Bronchial epithelial cell (primary cell): Measurements from ENCODE around the gene CMIP. TPM values are rescaled to one million over a fixed set of nuclear protein-coding genes. Genes with fewer than 3 reads are reported as not detected.
"Not testable (repeated sequence)": the region's sequence is repeated elsewhere in the genome, so short reads cannot be mapped to it uniquely, and the experiment has no call there.

ENCODE experiments used
- DNase-seq: peaks from one replicate; pipeline ENCODE4 v3.0.0-alpha.2; 2010; ENCODE audit warnings: low read depth
- FAIRE-seq: peaks from 2 replicates; lab custom pipeline; 2011; peaks lifted over from hg19 to GRCh38; lab: Jason Lieb, UNC
- H3K27me3 ChIP-seq: 2 replicates; pipeline ENCODE4 v1.5.1; 2011; ENCODE audit warnings: low read length; ENCODE audit not compliant: control insufficient read depth, insufficient read depth
- H3K36me3 ChIP-seq: 2 replicates; pipeline ENCODE4 v1.5.1; 2011; ENCODE audit warnings: low read length; ENCODE audit not compliant: control insufficient read depth, insufficient read depth
- H3K4me3 ChIP-seq: 2 replicates; pipeline ENCODE4 v1.5.1; 2011; ENCODE audit warnings: mild to moderate bottlenecking, low read depth, low read length, control low read depth
- CTCF ChIP-seq: IDR thresholded peaks from 2 replicates; pipeline ENCODE4 v1.5.1; 2011; ENCODE audit warnings: mild to moderate bottlenecking, moderate library complexity, low read length, control low read depth, inconsistent platforms; ENCODE audit not compliant: insufficient read depth, severe bottlenecking
- total RNA-seq: library from RNA; depleted of rRNA; stranded (reverse); fragments of >200 nt; gene quantifications from 2 replicates; pipeline ENCODE4 v1.2.1, GENCODE V29; 2014

CMIP gene
- total RNA-seq, 1 donor from 2014 or later: 21.1 TPM

- no peaks in the 10 kb centered on the region for H3K27me3 ChIP-seq
- TF ChIP-seq CTCF: no peak
- DNase-seq (no peak), FAIRE-seq (no peak)
- peaks cover 4% of the 10 kb centered on the region for H3K36me3 ChIP-seq
- no peak overlapping the region for H3K4me3 ChIP-seq
Measured at GRCh38 chr16:81573533-81574020, 129.0 kb downstream of the CMIP start.

- Histone ChIP-seq H3K4me3 (no peak overlapping the region), H3K27me3 (no peaks in the 10 kb centered on the region), H3K36me3 (peaks cover 4% of the 10 kb centered on the region)
- DNase-seq (no peak), FAIRE-seq (no peak)
- no peak for TF ChIP-seq CTCF
Measured at GRCh38 chr16:81574168-81574567, 129.6 kb downstream of the CMIP start.

DNA sequence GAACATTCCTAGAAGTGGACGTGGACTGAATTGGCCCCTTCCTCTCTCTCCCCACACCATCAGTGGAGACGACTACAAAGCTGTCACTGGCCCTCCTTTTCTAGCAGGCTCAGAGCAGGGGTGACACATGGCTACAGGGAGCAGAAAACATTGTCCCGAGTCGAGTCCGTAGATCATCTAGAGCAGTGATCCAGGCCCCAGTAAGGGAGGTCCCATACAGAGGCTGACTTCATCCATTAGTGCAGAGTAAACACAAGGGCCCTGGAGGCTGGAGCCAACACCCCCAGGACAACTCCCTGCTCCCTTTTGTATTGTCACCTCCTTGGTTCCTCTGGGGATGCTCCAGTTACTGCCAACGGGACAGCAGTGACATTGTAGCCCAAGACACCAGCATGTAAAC lies 130.7 kb downstream of the CMIP start:
- Histone ChIP-seq H3K36me3 (peaks cover 4% of the 10 kb centered on the region), H3K27me3 (no peaks in the 10 kb centered on the region), H3K4me3 (no peak overlapping the region)
- DNase-seq (no peak), FAIRE-seq (no peak)
- no peak for TF ChIP-seq CTCF

DNA sequence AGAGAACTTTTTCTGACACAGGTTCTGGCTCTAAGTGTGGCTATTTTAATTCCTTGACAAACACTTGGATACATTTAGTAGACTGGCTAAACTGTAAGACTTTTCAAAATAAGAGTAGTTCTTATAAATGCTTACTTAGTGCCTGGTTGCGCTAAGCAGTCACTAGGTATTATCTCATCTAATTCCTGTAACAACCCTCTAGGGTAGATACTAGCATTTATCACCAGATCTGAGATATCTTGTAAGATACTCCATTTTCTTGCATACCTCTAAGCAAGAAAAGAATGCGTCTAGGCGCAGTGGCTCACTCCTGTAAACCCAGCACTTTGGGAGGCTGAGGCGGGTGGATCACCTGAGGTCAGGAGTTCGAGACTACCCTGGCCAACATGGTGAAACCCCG lies 131.2 kb downstream of the CMIP start:
- no peak for TF ChIP-seq CTCF
- H3K27me3 ChIP-seq: no peaks in the 10 kb centered on the region
- no peak overlapping the region for H3K4me3 ChIP-seq
- FAIRE-seq: no peak
- DNase-seq: no peak
- peaks cover 4% of the 10 kb centered on the region for H3K36me3 ChIP-seq

DNA sequence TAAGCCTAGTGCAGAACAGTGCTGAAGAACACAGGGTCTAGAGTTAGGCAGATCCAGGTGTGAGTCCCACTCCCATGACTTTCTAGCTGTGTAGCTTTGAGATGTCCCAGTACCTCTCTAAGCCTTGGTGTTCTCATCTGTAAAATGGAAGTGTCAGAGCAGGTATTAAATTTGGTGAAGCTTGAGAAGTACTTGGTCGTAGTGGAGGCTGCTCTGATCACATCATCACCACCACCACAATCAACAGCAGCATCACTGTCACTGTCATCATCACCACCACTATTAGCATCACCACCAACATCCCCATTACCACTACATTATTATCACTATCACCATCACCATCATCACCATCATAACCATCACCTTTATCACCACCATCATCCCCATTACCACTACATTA lies 132.1 kb downstream of the CMIP start:
- DNase-seq (no peak), FAIRE-seq (no peak)
- Histone ChIP-seq H3K36me3 (peaks cover 4% of the 10 kb centered on the region), H3K27me3 (no peaks in the 10 kb centered on the region), H3K4me3 (no peak overlapping the region)
- no peak for TF ChIP-seq CTCF

- not testable (repeated sequence) for H3K27me3 ChIP-seq, H3K4me3 ChIP-seq, DNase-seq, FAIRE-seq, H3K36me3 ChIP-seq
Measured at GRCh38 chr16:81577272-81577671, 132.7 kb downstream of the CMIP start.
